DMS114 treated with DMSO at 0.1 percent for 48 hours (cell line): ENCODE data around the gene RAMP3.
"Not testable (repeated sequence)": the region's sequence is repeated elsewhere in the genome, so short reads cannot be mapped to it uniquely, and the experiment has no call there.

ENCODE experiments used
- DNase-seq: peaks from one replicate; lab custom pipeline; 2025; ENCODE audit not compliant: unreplicated experiment; lab: John Stamatoyannopoulos, UW

Gene RAMP3

GRCh38 chr7:45190406-45191165 is 33.0 kb downstream of the RAMP3 start:
- no peak for DNase-seq

GRCh38 chr7:45191396-45191795 is 33.8 kb downstream of the RAMP3 start:
- DNase-seq = no peak

GRCh38 chr7:45192621-45193041 is 35.0 kb downstream of the RAMP3 start:
- DNase-seq = no peak

GRCh38 chr7:45193828-45194227 is 36.2 kb downstream of the RAMP3 start:
- no peak for DNase-seq

- DNase-seq = no peak
Observed at GRCh38 chr7:45196374-45196773, 38.8 kb downstream of the RAMP3 start.

GRCh38 chr7:45197461-45197860 is 39.9 kb downstream of the RAMP3 start:
- no peak for DNase-seq

GRCh38 chr7:45198986-45199385 is 41.4 kb downstream of the RAMP3 start:
- no peak for DNase-seq

GRCh38 chr7:45199506-45199905 is 41.9 kb downstream of the RAMP3 start:
- no peak for DNase-seq

- DNase-seq = no peak
Observed at GRCh38 chr7:45202625-45203024, 45.0 kb downstream of the RAMP3 start.

- DNase-seq = no peak
Observed at GRCh38 chr7:45203036-45203435, 45.4 kb downstream of the RAMP3 start.

- DNase-seq = no peak
Observed at GRCh38 chr7:45203459-45203858, 45.9 kb downstream of the RAMP3 start.

GRCh38 chr7:45203936-45204445 is 46.4 kb downstream of the RAMP3 start:
- no peak for DNase-seq

GRCh38 chr7:45206266-45206665 is 48.7 kb downstream of the RAMP3 start:
- not testable (repeated sequence) for DNase-seq

GRCh38 chr7:45209909-45210308 is 52.3 kb downstream of the RAMP3 start:
- not testable (repeated sequence) for DNase-seq

- no peak for DNase-seq
Observed at GRCh38 chr7:45211066-45211465, 53.5 kb downstream of the RAMP3 start.

GRCh38 chr7:45211958-45212357 is 54.4 kb downstream of the RAMP3 start:
- no peak for DNase-seq

GRCh38 chr7:45212606-45213005 is 55.0 kb downstream of the RAMP3 start:
- DNase-seq = no peak

- no peak for DNase-seq
Observed at GRCh38 chr7:45215601-45216062, 58.0 kb downstream of the RAMP3 start.

GRCh38 chr7:45216181-45216580 is 58.6 kb downstream of the RAMP3 start:
- no peak for DNase-seq

- no peak for DNase-seq
Observed at GRCh38 chr7:45216622-45217165, 59.1 kb downstream of the RAMP3 start.

- peak; percentile 29 for DNase-seq
Observed at GRCh38 chr7:45217358-45217757, 59.8 kb downstream of the RAMP3 start.

GRCh38 chr7:45219130-45219529 is 61.5 kb downstream of the RAMP3 start:
- no peak for DNase-seq
